Dedifferentiated amniotic fluid mesenchymal stem cell (primary cell): ENCODE data around the gene RSPH6A.

Experiments used
- DNase-seq: peaks from one replicate; pipeline ENCODE4 v3.0.0-alpha.2; 2016; ENCODE audit errors: extremely low spot score

RSPH6A gene

GRCh38 chr19:45780448-45781213 is 34.5 kb downstream of the RSPH6A start:
- DNase-seq = no peak

GRCh38 chr19:45780146-45780447 is 35.0 kb downstream of the RSPH6A start:
- DNase-seq = no peak

GRCh38 chr19:45779231-45780145 is 35.6 kb downstream of the RSPH6A start:
- peak; percentile 6 for DNase-seq

- DNase-seq = peak; percentile 11
Observed at GRCh38 chr19:45778010-45778661, 37.0 kb downstream of the RSPH6A start.

GRCh38 chr19:45777395-45777961 is 37.6 kb downstream of the RSPH6A start:
- peak; percentile 3 for DNase-seq

GRCh38 chr19:45774765-45775164 is 40.3 kb downstream of the RSPH6A start:
- peak; percentile 9 for DNase-seq

GRCh38 chr19:45773384-45773783 is 41.7 kb downstream of the RSPH6A start:
- DNase-seq = no peak

GRCh38 chr19:45772912-45773311 is 42.2 kb downstream of the RSPH6A start:
- DNase-seq = no peak

GRCh38 chr19:45772130-45772840 is 42.8 kb downstream of the RSPH6A start:
- DNase-seq = no peak

GRCh38 chr19:45771311-45771933 is 43.7 kb downstream of the RSPH6A start:
- no peak for DNase-seq

GRCh38 chr19:45770192-45771101 is 44.7 kb downstream of the RSPH6A start:
- peak; percentile 90 for DNase-seq

GRCh38 chr19:45769821-45770191 is 45.3 kb downstream of the RSPH6A start:
- no peak for DNase-seq

GRCh38 chr19:45768984-45769782 is 45.9 kb downstream of the RSPH6A start, which contains the start of gene SIX5:
Gene SIX5 (minus strand): TSS chr19:45769252. CDS start chr19:45768844, 408 bp downstream.
- peak; percentile 96 for DNase-seq

- DNase-seq = no peak
Observed at GRCh38 chr19:45768655-45768983, 46.5 kb downstream of the RSPH6A start.

- peak; percentile 37 for DNase-seq
Observed at GRCh38 chr19:45767881-45768654, 47.0 kb downstream of the RSPH6A start.

- peak; percentile 85 for DNase-seq
Observed at GRCh38 chr19:45767410-45767880, 47.7 kb downstream of the RSPH6A start.

GRCh38 chr19:45766869-45767346 is 48.2 kb downstream of the RSPH6A start:
- no peak for DNase-seq

GRCh38 chr19:45766296-45766868 is 48.7 kb downstream of the RSPH6A start:
- no peak for DNase-seq
